ENCODE data around the gene CCSER1.

CCSER1 gene

GRCh38 chr4:90189946-90190345 lies 62.8 kb downstream of the CCSER1 start:
- Histone ChIP-seq H3K4me3 (ENCODE audit: low read length in 2 of 2) (no peak overlapping the region), H3K4me1 (ENCODE audit: control insufficient read depth in 2 of 2, insufficient read depth in 1 of 2, low read depth in 1 of 2, low read length in 2 of 2) (no peaks in the 10 kb centered on the region), H3K18ac (ENCODE audit: low read length) (no peak overlapping the region), H4K91ac (ENCODE audit: low read depth, low read length, poor library complexity) (no peak overlapping the region), H3K23ac (ENCODE audit: low read depth, low read length, poor library complexity) (no peak overlapping the region), H3K79me1 (ENCODE audit: low read depth, low read length) (no peaks in the 10 kb centered on the region), H2BK15ac (ENCODE audit: low read length) (no peak overlapping the region), H4K8ac (ENCODE audit: low read depth, low read length) (no peak overlapping the region), H2BK12ac (ENCODE audit: low read length) (no peak overlapping the region), H2AFZ (ENCODE audit: low read length) (no peak overlapping the region), H3K4ac (ENCODE audit: low read length) (no peak overlapping the region), H3K4me2 (ENCODE audit: insufficient read depth, low read length, poor library complexity, severe bottlenecking) (no peak overlapping the region), H3K36me3 (replicated peaks in 1 of 2; ENCODE audit: control insufficient read depth in 2 of 2, insufficient read depth in 2 of 2, low read length in 2 of 2) (no peaks in the 10 kb centered on the region), H3K27me3 (ENCODE audit: control insufficient read depth in 3 of 3, insufficient read depth in 3 of 3, low read depth in 1 of 3, low read length in 3 of 3) (no peaks in the 10 kb centered on the region), H3K14ac (ENCODE audit: low read length) (no peak overlapping the region), H2AK5ac (ENCODE audit: low read depth, low read length) (no peak overlapping the region), H2BK120ac (ENCODE audit: low read depth, low read length) (no peak overlapping the region), H2BK5ac (ENCODE audit: low read length) (no peak overlapping the region), H3K27ac (replicated peaks; ENCODE audit: low read length) (no peak overlapping the region), H3K9me3 (replicated peaks in 1 of 2; ENCODE audit: control insufficient read depth in 2 of 2, insufficient read depth in 1 of 2, low read depth in 1 of 2, low read length in 2 of 2) (no peaks in the 10 kb centered on the region), H3K9ac (ENCODE audit: low read depth, low read length, poor library complexity) (no peak overlapping the region)
- DNase-seq (ENCODE audit: low spot score), result no peak
- no CpG with 5 or more reads among the region's 4 CpGs for WGBS, 2 donors (ENCODE audit: extremely low coverage in 2 of 2, insufficient read length in 2 of 2, insufficient replicate concordance in 1 of 2)

- no peak overlapping the region for H4K91ac ChIP-seq (ENCODE audit: low read depth, low read length, poor library complexity)
- no peak overlapping the region for H2BK120ac ChIP-seq (ENCODE audit: low read depth, low read length)
- H2AK5ac ChIP-seq (ENCODE audit: low read depth, low read length), result no peak overlapping the region
- no peak overlapping the region for H2BK5ac ChIP-seq (ENCODE audit: low read length)
- no peak overlapping the region for H3K23ac ChIP-seq (ENCODE audit: low read depth, low read length, poor library complexity)
- no peak overlapping the region for H3K18ac ChIP-seq (ENCODE audit: low read length)
- no peak overlapping the region for H4K8ac ChIP-seq (ENCODE audit: low read depth, low read length)
- H2BK12ac ChIP-seq (ENCODE audit: low read length), result no peak overlapping the region
- H3K4me2 ChIP-seq (ENCODE audit: insufficient read depth, low read length, poor library complexity, severe bottlenecking), result no peak overlapping the region
- H3K9me3 ChIP-seq (replicated peaks in 1 of 2; ENCODE audit: control insufficient read depth in 2 of 2, insufficient read depth in 1 of 2, low read depth in 1 of 2, low read length in 2 of 2), result no peaks in the 10 kb centered on the region
- H3K9ac ChIP-seq (ENCODE audit: low read depth, low read length, poor library complexity), result no peak overlapping the region
- H2AFZ ChIP-seq (ENCODE audit: low read length), result no peak overlapping the region
- no peaks in the 10 kb centered on the region for H3K27me3 ChIP-seq (ENCODE audit: control insufficient read depth in 3 of 3, insufficient read depth in 3 of 3, low read depth in 1 of 3, low read length in 3 of 3)
- no peaks in the 10 kb centered on the region for H3K36me3 ChIP-seq (replicated peaks in 1 of 2; ENCODE audit: control insufficient read depth in 2 of 2, insufficient read depth in 2 of 2, low read length in 2 of 2)
- H3K79me1 ChIP-seq (ENCODE audit: low read depth, low read length), result no peaks in the 10 kb centered on the region
- H3K14ac ChIP-seq (ENCODE audit: low read length), result no peak overlapping the region
- H2BK15ac ChIP-seq (ENCODE audit: low read length), result no peak overlapping the region
- no peaks in the 10 kb centered on the region for H3K4me1 ChIP-seq (ENCODE audit: control insufficient read depth in 2 of 2, insufficient read depth in 1 of 2, low read depth in 1 of 2, low read length in 2 of 2)
- H3K4ac ChIP-seq (ENCODE audit: low read length), result no peak overlapping the region
- no CpG with 5 or more reads among the region's 1 CpG for WGBS, 2 donors (ENCODE audit: extremely low coverage in 2 of 2, insufficient read length in 2 of 2, insufficient replicate concordance in 1 of 2)
- H3K4me3 ChIP-seq (ENCODE audit: low read length in 2 of 2), result no peak overlapping the region
- no peak overlapping the region for H3K27ac ChIP-seq (replicated peaks; ENCODE audit: low read length)
- DNase-seq (ENCODE audit: low spot score), result no peak
These were observed 63.3 kb downstream of the CCSER1 start for GRCh38 chr4:90190525-90190924.

GRCh38 chr4:90198086-90198847 lies 71.1 kb downstream of the CCSER1 start:
- Histone ChIP-seq H4K91ac (ENCODE audit: low read depth, low read length, poor library complexity) (no peak overlapping the region), H2BK12ac (ENCODE audit: low read length) (no peak overlapping the region), H3K4me1 (ENCODE audit: control insufficient read depth in 2 of 2, insufficient read depth in 1 of 2, low read depth in 1 of 2, low read length in 2 of 2) (no peaks in the 10 kb centered on the region), H2BK5ac (ENCODE audit: low read length) (no peak overlapping the region), H3K27me3 (ENCODE audit: control insufficient read depth in 3 of 3, insufficient read depth in 3 of 3, low read depth in 1 of 3, low read length in 3 of 3) (no peaks in the 10 kb centered on the region), H3K27ac (replicated peaks; ENCODE audit: low read length) (no peak overlapping the region), H3K79me1 (ENCODE audit: low read depth, low read length) (peaks cover 2% of the 10 kb centered on the region), H3K36me3 (replicated peaks in 1 of 2; ENCODE audit: control insufficient read depth in 2 of 2, insufficient read depth in 2 of 2, low read length in 2 of 2) (no peaks in the 10 kb centered on the region), H2AK5ac (ENCODE audit: low read depth, low read length) (no peak overlapping the region), H3K4me3 (ENCODE audit: low read length in 2 of 2) (no peak overlapping the region), H2AFZ (ENCODE audit: low read length) (no peak overlapping the region), H2BK15ac (ENCODE audit: low read length) (no peak overlapping the region), H3K23ac (ENCODE audit: low read depth, low read length, poor library complexity) (no peak overlapping the region), H2BK120ac (ENCODE audit: low read depth, low read length) (no peak overlapping the region), H3K14ac (ENCODE audit: low read length) (no peak overlapping the region), H3K4me2 (ENCODE audit: insufficient read depth, low read length, poor library complexity, severe bottlenecking) (no peak overlapping the region), H3K18ac (ENCODE audit: low read length) (no peak overlapping the region), H4K8ac (ENCODE audit: low read depth, low read length) (no peak overlapping the region), H3K9ac (ENCODE audit: low read depth, low read length, poor library complexity) (no peak overlapping the region), H3K4ac (ENCODE audit: low read length) (no peak overlapping the region), H3K9me3 (replicated peaks in 1 of 2; ENCODE audit: control insufficient read depth in 2 of 2, insufficient read depth in 1 of 2, low read depth in 1 of 2, low read length in 2 of 2) (no peaks in the 10 kb centered on the region)
- DNase-seq (ENCODE audit: low spot score), result no peak
- WGBS, 2 donors (ENCODE audit: extremely low coverage in 2 of 2, insufficient read length in 2 of 2, insufficient replicate concordance in 1 of 2), result no CpG with 5 or more reads among the region's 2 CpGs

- H3K79me1 ChIP-seq (ENCODE audit: low read depth, low read length), result no peaks in the 10 kb centered on the region
- WGBS, 2 donors (ENCODE audit: extremely low coverage in 2 of 2, insufficient read length in 2 of 2, insufficient replicate concordance in 1 of 2), result no CpG with 5 or more reads among the region's 10 CpGs
These were observed 80.8 kb downstream of the CCSER1 start for GRCh38 chr4:90207887-90208454.

More at GRCh38 chr4:90207887-90208454, 80.8 kb downstream of the CCSER1 start:
- H2BK15ac ChIP-seq (ENCODE audit: low read length), result no peak overlapping the region
- no peak overlapping the region for H2BK5ac ChIP-seq (ENCODE audit: low read length)
- no peak overlapping the region for H3K4me3 ChIP-seq (ENCODE audit: low read length in 2 of 2)
- H3K4ac ChIP-seq (ENCODE audit: low read length), result no peak overlapping the region
- peak overlapping the region; percentile 51 for H3K18ac ChIP-seq (ENCODE audit: low read length)
- no peak overlapping the region for H2AK5ac ChIP-seq (ENCODE audit: low read depth, low read length)
- no peak overlapping the region for H3K23ac ChIP-seq (ENCODE audit: low read depth, low read length, poor library complexity)
- H4K91ac ChIP-seq (ENCODE audit: low read depth, low read length, poor library complexity), result no peak overlapping the region
- no peak overlapping the region for H3K4me2 ChIP-seq (ENCODE audit: insufficient read depth, low read length, poor library complexity, severe bottlenecking)
- no peaks in the 10 kb centered on the region for H3K36me3 ChIP-seq (replicated peaks in 1 of 2; ENCODE audit: control insufficient read depth in 2 of 2, insufficient read depth in 2 of 2, low read length in 2 of 2)
- H4K8ac ChIP-seq (ENCODE audit: low read depth, low read length), result no peak overlapping the region
- H2BK12ac ChIP-seq (ENCODE audit: low read length), result no peak overlapping the region
- H3K4me1 ChIP-seq (ENCODE audit: control insufficient read depth in 2 of 2, insufficient read depth in 1 of 2, low read depth in 1 of 2, low read length in 2 of 2), result peaks cover 0 to 3% of the 10 kb centered on the region in 2 donors
- H3K9ac ChIP-seq (ENCODE audit: low read depth, low read length, poor library complexity), result no peak overlapping the region
- H3K14ac ChIP-seq (ENCODE audit: low read length), result no peak overlapping the region
- DNase-seq (ENCODE audit: low spot score), result no peak
- peak overlapping the region; percentile 35 for H2AFZ ChIP-seq (ENCODE audit: low read length)
- no peaks in the 10 kb centered on the region for H3K27me3 ChIP-seq (ENCODE audit: control insufficient read depth in 3 of 3, insufficient read depth in 3 of 3, low read depth in 1 of 3, low read length in 3 of 3)
- no peak overlapping the region for H2BK120ac ChIP-seq (ENCODE audit: low read depth, low read length)
- H3K27ac ChIP-seq (replicated peaks; ENCODE audit: low read length), result no peak overlapping the region
- no peaks in the 10 kb centered on the region for H3K9me3 ChIP-seq (replicated peaks in 1 of 2; ENCODE audit: control insufficient read depth in 2 of 2, insufficient read depth in 1 of 2, low read depth in 1 of 2, low read length in 2 of 2)
